ENCODE results near the gene BCORL1.
A peak's percentile ranks its signal among the peaks of the same experiment; 100 is the strongest.

BCORL1 gene

GRCh38 chrX:129982300-129983251 is at the start of gene BCORL1:
Gene BCORL1 (plus strand): TSS chrX:129982635. CDS start chrX:130005232, 22,597 bp downstream.
- no peak within 1 kb of the TSS for H3K27ac ChIP-seq
- no peak for TF ChIP-seq CTCF (conservative IDR thresholded peaks at IDR 0.05)

GRCh38 chrX:129932821-129933321 is 49.6 kb upstream of the BCORL1 start:
- peak overlapping the region; percentile 75 for H3K27ac ChIP-seq
- no peak for TF ChIP-seq CTCF (conservative IDR thresholded peaks at IDR 0.05)

GRCh38 chrX:129933700-129934099 is 48.7 kb upstream of the BCORL1 start:
- H3K27ac ChIP-seq = no peak overlapping the region
- TF ChIP-seq CTCF (conservative IDR thresholded peaks at IDR 0.05) = no peak

GRCh38 chrX:129934461-129934860 is 48.0 kb upstream of the BCORL1 start:
- no peak for TF ChIP-seq CTCF (conservative IDR thresholded peaks at IDR 0.05)

GRCh38 chrX:129934952-129935351 is 47.5 kb upstream of the BCORL1 start:
- no peak overlapping the region for H3K27ac ChIP-seq
- TF ChIP-seq CTCF (conservative IDR thresholded peaks at IDR 0.05) = no peak

More at GRCh38 chrX:129934461-129934860, 48.0 kb upstream of the BCORL1 start:
- no peak overlapping the region for H3K27ac ChIP-seq

- H3K27ac ChIP-seq = no peak overlapping the region
- no peak for TF ChIP-seq CTCF (conservative IDR thresholded peaks at IDR 0.05)
Observed at GRCh38 chrX:129938081-129938480, 44.4 kb upstream of the BCORL1 start.

GRCh38 chrX:129939986-129940385 is 42.4 kb upstream of the BCORL1 start:
- no peak for TF ChIP-seq CTCF (conservative IDR thresholded peaks at IDR 0.05)
- no peak overlapping the region for H3K27ac ChIP-seq
